Adrenal gland (tissue), 5 donors: ENCODE measurements around the gene TCEA3.

Experiments used
- POLR2A ChIP-seq, 2 donors: fragments of 450-650 bp; IDR thresholded peaks; one replicate each; pipeline ENCODE4 v1.6.1; 2017; ENCODE audit warnings: antibody characterized with exemption in 2 of 2, mild to moderate bottlenecking in 2 of 2, moderate library complexity in 1 of 2
- TF ChIP-seq, protein P1 (sequence below), 6 experiments: fragments of 450-650 bp in 4 of 6; fragments of 200-600 bp in 2 of 6; sonication (generic) in 1 of 6; IDR thresholded peaks; 1 replicate in 5 of 6; 2 replicates in 1 of 6; pipeline versions ENCODE4 v1.5.1 to v1.8.0; 2016 to 2021; ENCODE audit warnings: antibody characterized with exemption in 6 of 6, mild to moderate bottlenecking in 2 of 6, moderate library complexity in 1 of 6
- donor health status: DM: no; HTN: no; CAD: no.

DNA sequence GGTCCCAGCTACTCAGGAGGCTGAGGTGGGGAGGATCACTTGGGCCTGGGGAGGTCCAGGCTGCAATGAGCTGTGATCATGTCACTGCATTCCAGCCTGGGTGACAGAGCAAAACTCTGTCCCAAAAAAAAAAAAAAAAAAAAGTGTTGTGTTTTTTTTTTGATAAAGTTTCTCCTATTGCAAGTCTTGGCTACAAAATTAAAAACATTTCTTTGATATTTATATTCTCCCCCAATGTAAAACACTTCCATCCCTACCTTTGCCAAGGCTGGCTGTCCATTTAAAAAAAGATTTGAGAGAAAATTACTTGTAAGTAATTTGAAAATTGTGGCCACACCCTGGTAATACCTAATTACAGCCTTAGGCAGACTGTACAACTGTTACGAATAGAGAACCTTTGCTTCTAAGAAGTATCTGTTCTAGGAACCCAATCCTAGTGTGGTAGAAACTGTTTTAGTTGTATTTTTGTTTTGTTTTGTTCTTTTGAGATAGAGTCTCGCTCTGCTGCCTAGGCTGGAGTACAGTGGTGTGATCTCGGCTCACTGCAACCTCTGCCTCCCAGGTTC, 66.2 kb downstream of the TCEA3 start:
- TF ChIP-seq, protein P1, sequence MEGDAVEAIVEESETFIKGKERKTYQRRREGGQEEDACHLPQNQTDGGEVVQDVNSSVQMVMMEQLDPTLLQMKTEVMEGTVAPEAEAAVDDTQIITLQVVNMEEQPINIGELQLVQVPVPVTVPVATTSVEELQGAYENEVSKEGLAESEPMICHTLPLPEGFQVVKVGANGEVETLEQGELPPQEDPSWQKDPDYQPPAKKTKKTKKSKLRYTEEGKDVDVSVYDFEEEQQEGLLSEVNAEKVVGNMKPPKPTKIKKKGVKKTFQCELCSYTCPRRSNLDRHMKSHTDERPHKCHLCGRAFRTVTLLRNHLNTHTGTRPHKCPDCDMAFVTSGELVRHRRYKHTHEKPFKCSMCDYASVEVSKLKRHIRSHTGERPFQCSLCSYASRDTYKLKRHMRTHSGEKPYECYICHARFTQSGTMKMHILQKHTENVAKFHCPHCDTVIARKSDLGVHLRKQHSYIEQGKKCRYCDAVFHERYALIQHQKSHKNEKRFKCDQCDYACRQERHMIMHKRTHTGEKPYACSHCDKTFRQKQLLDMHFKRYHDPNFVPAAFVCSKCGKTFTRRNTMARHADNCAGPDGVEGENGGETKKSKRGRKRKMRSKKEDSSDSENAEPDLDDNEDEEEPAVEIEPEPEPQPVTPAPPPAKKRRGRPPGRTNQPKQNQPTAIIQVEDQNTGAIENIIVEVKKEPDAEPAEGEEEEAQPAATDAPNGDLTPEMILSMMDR (IDR thresholded peaks at IDR 0.05): no peak
- TF ChIP-seq POLR2A (IDR thresholded peaks at IDR 0.05): no peak
